Activated CD8-positive, alpha-beta T cell treated with anti-CD3 and anti-CD28 coated beads, Interleukin-2, amount 10 ng/mL, durations not matched to agents 7 days and 5 days (primary cell): ENCODE data around the gene MSMO1. TPM values are rescaled to one million over a fixed set of nuclear protein-coding genes. Genes with fewer than 3 reads are reported as not detected.
"Not testable (repeated sequence)": the region's sequence is repeated elsewhere in the genome, so short reads cannot be mapped to it uniquely, and the experiment has no call there.

ENCODE experiments used
- ATAC-seq: fragments of 150-1000 bp; cut with Tn5 transposase; one replicate; pipeline ENCODE4 v1.10.0; 2021; ENCODE audit warnings: moderate library complexity
- CTCF ChIA-PET: fragments of 350-600 bp; sonication (Branson Sonifier 250); formaldehyde crosslinking; loops from one replicate; lab custom pipeline; 2021; ENCODE audit warnings: antibody characterized with exemption; lab: Charles Lee
- POLR2A ChIA-PET: fragments of 350-600 bp; sonication (Branson Sonifier 250); formaldehyde crosslinking; loops from one replicate; lab custom pipeline; 2021; ENCODE audit warnings: antibody characterized with exemption; lab: Charles Lee
- DNase-seq: peaks from one replicate; pipeline ENCODE4 v3.0.0-alpha.2; 2020
- H3K27ac Mint-ChIP-seq: one replicate; pipeline ENCODE4 v1.8.0; 2021; ENCODE audit warnings: mild to moderate bottlenecking, mixed read lengths
- H3K27me3 Mint-ChIP-seq: one replicate; pipeline ENCODE4 v1.8.0; 2021; ENCODE audit warnings: low read depth, mixed read lengths
- H3K36me3 Mint-ChIP-seq: one replicate; pipeline ENCODE4 v1.8.0; 2021; ENCODE audit warnings: low read depth, mixed read lengths
- H3K4me1 Mint-ChIP-seq: one replicate; pipeline ENCODE4 v1.8.0; 2021; ENCODE audit warnings: low read depth, mixed read lengths
- H3K4me3 Mint-ChIP-seq: one replicate; pipeline ENCODE4 v1.8.0; 2021; ENCODE audit warnings: mild to moderate bottlenecking, mixed read lengths
- H3K9me3 Mint-ChIP-seq: one replicate; pipeline ENCODE4 v1.8.0; 2022; ENCODE audit warnings: mixed read lengths; ENCODE audit not compliant: insufficient read depth
- total RNA-seq, 2 experiments: library from RNA; stranded (reverse); gene quantifications; one replicate each; pipeline ENCODE4 v1.2.3, GENCODE V29; 2021

MSMO1 gene
- 10 to 100 TPM; 47.4 to 51.6 TPM for total RNA-seq

GRCh38 chr4:165327211-165328100 lies at the start of gene MSMO1:
TSS of gene MSMO1 (plus strand) at chr4:165327669. CDS start at chr4:165333371, 5,702 bp downstream.
- Mint-ChIP-seq H3K36me3 (peaks cover 39% of the 10 kb centered on the region), H3K9me3 (no peaks in the 10 kb centered on the region), H3K4me1 (peaks cover 41% of the 10 kb centered on the region), H3K4me3 (no peak within 1 kb of the TSS), H3K27ac (peak within 1 kb of the TSS; percentile 60), H3K27me3 (no peaks in the 10 kb centered on the region)
- POLR2A ChIA-PET, result interaction anchor here (0.6 to 1.0 kb wide), 4 partner anchors 33 to 122 kb away, joined by 3 read pairs; no protein-coding TSS in a partner anchor
- ATAC-seq, result peak; percentile 99
- CTCF ChIA-PET, result interaction anchor here (0.9 to 2.0 kb wide), 4 partner anchors 24 to 215 kb away, joined by 3 to 13 read pairs (median 6); partner anchors contain the start of gene TMEM192
- peak; percentile 99 for DNase-seq

DNA sequence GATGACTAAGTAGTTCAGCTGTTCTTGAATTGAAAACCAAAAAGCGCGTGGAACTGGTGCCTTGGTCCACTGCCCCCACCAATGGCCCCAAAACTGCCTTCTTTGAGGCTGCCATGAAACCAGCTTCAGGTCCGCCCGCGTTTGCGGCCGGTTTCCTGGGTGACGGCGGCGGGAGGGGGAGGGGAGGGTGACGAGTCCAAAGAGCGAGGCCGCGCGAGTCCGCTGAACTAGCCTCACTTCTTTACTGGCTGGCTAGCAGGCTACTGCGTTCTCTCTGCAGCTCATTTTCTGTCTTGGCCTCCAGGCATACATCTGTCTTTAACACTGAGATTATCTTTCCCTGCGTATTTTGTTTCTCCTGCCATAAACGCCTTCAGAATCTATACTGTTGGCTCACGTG lies 47.9 kb upstream of the MSMO1 start:
- H3K4me3 Mint-ChIP-seq, H3K4me1 Mint-ChIP-seq, H3K27ac Mint-ChIP-seq, CTCF ChIA-PET, POLR2A ChIA-PET, DNase-seq, ATAC-seq, H3K9me3 Mint-ChIP-seq, H3K27me3 Mint-ChIP-seq: not testable (repeated sequence)
- peaks cover 61% of the 10 kb centered on the region for H3K36me3 Mint-ChIP-seq

GRCh38 chr4:165284697-165285096 lies 42.8 kb upstream of the MSMO1 start:
- ATAC-seq, H3K9me3 Mint-ChIP-seq, H3K27me3 Mint-ChIP-seq, CTCF ChIA-PET, DNase-seq, POLR2A ChIA-PET, H3K27ac Mint-ChIP-seq, H3K4me3 Mint-ChIP-seq: not testable (repeated sequence)
- Mint-ChIP-seq H3K4me1 (peaks cover 36% of the 10 kb centered on the region), H3K36me3 (peaks cover 69% of the 10 kb centered on the region)

DNA sequence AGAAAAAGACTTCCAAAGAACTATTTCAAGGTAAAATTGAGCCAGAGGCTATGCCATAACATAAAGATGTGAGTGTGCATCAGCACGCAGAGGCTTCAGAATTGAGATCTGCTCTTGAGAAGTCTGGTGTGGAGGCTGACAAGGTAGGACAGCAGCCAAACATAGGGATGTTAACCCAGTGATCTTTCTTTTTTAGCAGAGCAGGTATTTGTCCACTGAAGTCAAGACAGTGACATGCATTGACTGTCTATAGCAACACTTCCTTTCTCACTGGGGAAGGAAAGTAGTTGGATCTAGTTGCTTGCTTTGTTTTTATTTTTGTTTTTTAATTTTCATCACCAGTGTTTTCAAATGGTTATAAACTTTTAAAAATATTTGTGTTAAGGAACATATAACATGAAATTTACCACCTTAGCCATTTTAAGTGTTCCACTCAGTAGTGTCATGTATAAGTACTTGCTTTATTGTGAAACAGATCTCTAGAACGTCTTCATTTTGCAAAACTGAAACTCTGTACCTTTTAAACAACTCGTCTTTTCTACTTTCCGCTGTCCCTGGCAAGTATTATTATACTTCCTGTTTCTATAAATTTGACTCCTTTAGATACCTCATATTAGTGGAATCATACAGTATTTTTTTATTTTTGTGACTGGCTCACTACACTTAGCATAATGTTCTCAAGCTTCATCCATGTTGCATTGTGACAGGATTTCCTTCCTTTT lies 40.7 kb upstream of the MSMO1 start:
- H3K4me1 Mint-ChIP-seq, result peaks cover 42% of the 10 kb centered on the region
- peak; percentile 55 for ATAC-seq
- H3K36me3 Mint-ChIP-seq, result peaks cover 68% of the 10 kb centered on the region
- DNase-seq, H3K9me3 Mint-ChIP-seq, CTCF ChIA-PET, POLR2A ChIA-PET, H3K4me3 Mint-ChIP-seq, H3K27me3 Mint-ChIP-seq: not testable (repeated sequence)
- peak overlapping the region; percentile 10 for H3K27ac Mint-ChIP-seq

GRCh38 chr4:165288226-165288625 lies 39.2 kb upstream of the MSMO1 start:
- ChIA-PET CTCF (interaction anchor here (1.1 to 2.2 kb wide), 2 partner anchors 157 to 175 kb away, joined by 6 read pairs; partner anchors contain the start of gene TMEM192), POLR2A (no interaction called here)
- no peak for ATAC-seq
- H3K36me3 Mint-ChIP-seq, result peaks cover 54% of the 10 kb centered on the region
- H3K9me3 Mint-ChIP-seq, result no peaks in the 10 kb centered on the region
- no peaks in the 10 kb centered on the region for H3K27me3 Mint-ChIP-seq
- H3K4me3 Mint-ChIP-seq, result no peak overlapping the region
- DNase-seq, result no peak
- H3K4me1 Mint-ChIP-seq, result peaks cover 42% of the 10 kb centered on the region
- H3K27ac Mint-ChIP-seq, result no peak overlapping the region

DNA sequence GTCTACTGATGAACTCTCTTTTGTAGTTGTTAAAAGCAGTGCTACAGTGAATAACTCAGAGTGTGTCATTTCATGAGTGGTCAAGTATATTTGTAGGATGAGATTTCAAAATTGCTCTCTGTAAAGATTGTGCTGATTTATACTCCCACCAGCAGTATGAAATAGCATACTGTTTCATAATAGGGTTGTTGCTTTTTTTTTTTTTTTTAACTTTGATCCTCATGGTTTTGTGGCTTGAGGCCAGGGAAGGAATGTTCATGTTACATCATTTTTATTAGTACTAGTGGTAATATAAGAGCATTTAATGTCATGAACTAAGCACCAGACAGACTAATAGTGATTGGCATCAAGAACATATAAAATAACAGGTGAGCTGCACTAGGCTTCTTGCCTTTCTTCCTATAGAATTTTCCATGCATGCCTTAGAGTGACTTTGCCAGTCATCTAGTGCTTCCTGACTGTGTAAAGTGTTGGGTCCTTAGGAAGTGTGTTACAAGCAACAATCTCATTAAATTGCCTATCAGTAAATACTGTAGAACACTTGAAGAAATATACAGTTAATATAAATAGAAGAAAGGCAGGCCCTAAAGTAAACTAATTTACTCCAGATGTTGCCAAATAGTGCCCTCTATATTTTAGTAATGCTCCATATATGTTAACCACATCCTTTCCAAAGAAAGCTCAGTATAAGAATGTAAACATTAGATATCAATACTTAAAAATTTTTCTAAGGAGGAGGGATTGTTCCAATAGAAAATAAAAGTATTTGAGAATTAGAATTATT lies 38.6 kb upstream of the MSMO1 start:
- CTCF ChIA-PET, result interaction anchor here (1.1 to 2.2 kb wide), 2 partner anchors 158 to 176 kb away, joined by 6 read pairs; partner anchors contain the start of gene TMEM192
- Mint-ChIP-seq H3K4me3 (no peak overlapping the region), H3K27me3 (no peaks in the 10 kb centered on the region), H3K4me1 (peaks cover 42% of the 10 kb centered on the region), H3K36me3 (peaks cover 48% of the 10 kb centered on the region), H3K9me3 (no peaks in the 10 kb centered on the region), H3K27ac (no peak overlapping the region)
- ATAC-seq (no peak), DNase-seq (no peak)
- POLR2A ChIA-PET, result interaction anchor here (0.6 kb wide), 1 partner anchor 81 kb away, joined by 3 read pairs; the partner anchor contains the start of gene KLHL2

DNA sequence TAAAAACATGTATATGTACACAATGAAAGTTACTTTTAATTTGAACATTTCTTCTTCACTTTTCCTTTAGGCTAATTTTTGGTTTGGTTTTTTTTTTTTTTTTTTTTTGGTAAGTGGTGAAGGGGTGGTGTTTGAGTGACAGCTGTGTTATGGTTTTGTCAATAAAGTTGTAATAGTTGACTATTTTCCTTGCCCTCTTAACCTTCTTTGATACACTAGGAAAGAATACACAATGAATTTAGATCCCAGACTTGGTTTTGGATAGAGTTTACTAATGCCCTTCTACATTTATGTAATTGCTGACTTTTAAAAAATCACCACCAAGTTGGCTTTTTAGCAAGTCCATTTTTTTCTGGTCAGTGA lies 38.1 kb upstream of the MSMO1 start:
- no peaks in the 10 kb centered on the region for H3K9me3 Mint-ChIP-seq
- peaks cover 49% of the 10 kb centered on the region for H3K36me3 Mint-ChIP-seq
- ChIA-PET POLR2A (interaction anchor here (0.6 kb wide), 1 partner anchor 82 kb away, joined by 3 read pairs; the partner anchor contains the start of gene KLHL2), CTCF (interaction anchor here (1.1 to 2.2 kb wide), 2 partner anchors 158 to 176 kb away, joined by 6 read pairs; partner anchors contain the start of gene TMEM192)
- no peaks in the 10 kb centered on the region for H3K27me3 Mint-ChIP-seq
- H3K4me1 Mint-ChIP-seq, result peaks cover 47% of the 10 kb centered on the region
- no peak for DNase-seq
- no peak overlapping the region for H3K4me3 Mint-ChIP-seq
- ATAC-seq, result no peak
- H3K27ac Mint-ChIP-seq, result no peak overlapping the region

- Mint-ChIP-seq H3K27ac (no peak overlapping the region), H3K36me3 (peaks cover 50% of the 10 kb centered on the region), H3K4me1 (peaks cover 39% of the 10 kb centered on the region), H3K9me3 (no peaks in the 10 kb centered on the region), H3K27me3 (no peaks in the 10 kb centered on the region), H3K4me3 (no peak overlapping the region)
- ChIA-PET POLR2A (interaction anchor here (0.6 kb wide), 1 partner anchor 19 kb away, joined by 5 read pairs; no protein-coding TSS in a partner anchor), CTCF (interaction anchor here (0.7 to 1.0 kb wide), 2 partner anchors 33 to 162 kb away, joined by 3 read pairs; no protein-coding TSS in a partner anchor)
- ATAC-seq (no peak), DNase-seq (no peak)
Observed at GRCh38 chr4:165293061-165293460, 34.4 kb upstream of the MSMO1 start.

- ChIA-PET POLR2A (interaction anchor here (0.6 to 0.7 kb wide), 2 partner anchors 33 to 39 kb away, joined by 3 read pairs; partner anchors contain the start of gene MSMO1), CTCF (interaction anchor here (1.0 to 1.1 kb wide), 2 partner anchors 12 to 35 kb away, joined by 3 read pairs; no protein-coding TSS in a partner anchor)
- Mint-ChIP-seq H3K36me3 (peaks cover 49% of the 10 kb centered on the region), H3K27ac (peak overlapping the region; percentile 72), H3K4me3 (no peak overlapping the region), H3K9me3 (no peaks in the 10 kb centered on the region), H3K27me3 (no peaks in the 10 kb centered on the region), H3K4me1 (peaks cover 28% of the 10 kb centered on the region)
- no peak for ATAC-seq
- DNase-seq, result no peak
Observed at GRCh38 chr4:165293927-165294649, 33.4 kb upstream of the MSMO1 start.

DNA sequence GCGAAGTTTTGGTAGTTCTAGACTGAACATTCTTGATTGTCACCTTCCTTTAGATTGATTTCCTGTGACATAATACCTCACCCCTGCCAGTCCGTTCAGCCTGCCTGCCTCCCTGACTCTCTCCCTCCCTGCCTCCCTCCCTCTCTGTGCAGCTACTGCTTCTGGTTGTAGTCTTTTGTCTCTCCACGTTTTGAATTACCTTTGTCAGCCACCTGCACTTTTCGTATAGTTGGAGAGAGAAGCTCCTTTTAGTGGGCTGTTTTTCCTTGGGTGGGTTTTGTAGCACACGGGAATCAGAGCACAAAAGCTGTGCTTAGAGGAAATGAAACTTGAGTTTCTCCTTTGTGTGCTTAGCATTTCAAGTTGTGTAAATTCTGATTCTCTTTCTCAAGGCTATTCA lies 32.6 kb upstream of the MSMO1 start:
- peak; percentile 96 for ATAC-seq
- Mint-ChIP-seq H3K4me3 (peak overlapping the region; percentile 23), H3K27me3 (no peaks in the 10 kb centered on the region), H3K4me1 (peaks cover 23% of the 10 kb centered on the region), H3K27ac (peak overlapping the region; percentile 72), H3K9me3 (no peaks in the 10 kb centered on the region), H3K36me3 (peaks cover 52% of the 10 kb centered on the region)
- POLR2A ChIA-PET, result interaction anchor here (0.7 kb wide), 1 partner anchor 32 kb away, joined by 3 read pairs; the partner anchor contains the start of gene MSMO1
- CTCF ChIA-PET, result interaction anchor here (1.0 to 1.1 kb wide), 2 partner anchors 11 to 34 kb away, joined by 3 read pairs; no protein-coding TSS in a partner anchor
- DNase-seq, result peak; percentile 62
